Neuronal stem cell (in vitro differentiated cells): Measurements from ENCODE around the gene CDCP2.

ENCODE experiments used
- DNase-seq: peaks from one replicate; pipeline ENCODE4 v3.0.0-alpha.2; 2013; ENCODE audit warnings: low spot score
- H2AFZ ChIP-seq: one replicate; pipeline ENCODE4 v1.6.1; 2013; ENCODE audit warnings: mild to moderate bottlenecking, low read length, inconsistent platforms
- H2AK5ac ChIP-seq: 2 replicates; pipeline ENCODE4 v1.6.1; 2013; ENCODE audit warnings: low read depth, mild to moderate bottlenecking, inconsistent platforms, low read length, moderate library complexity, mixed read lengths
- H2BK120ac ChIP-seq: 2 replicates; pipeline ENCODE4 v1.6.1; 2013; ENCODE audit warnings: low read depth, mild to moderate bottlenecking, inconsistent platforms, low read length, moderate library complexity, mixed read lengths
- H2BK12ac ChIP-seq: one replicate; pipeline ENCODE4 v1.6.1; 2013; ENCODE audit warnings: low read length, inconsistent platforms
- H2BK15ac ChIP-seq: 2 replicates; pipeline ENCODE4 v1.6.1; 2013; ENCODE audit warnings: mild to moderate bottlenecking, low read length, inconsistent platforms, mixed read lengths
- H2BK5ac ChIP-seq: one replicate; pipeline ENCODE4 v1.6.1; 2013; ENCODE audit warnings: inconsistent platforms, mild to moderate bottlenecking, low read length, moderate library complexity
- H3K14ac ChIP-seq: one replicate; pipeline ENCODE4 v1.6.1; 2013; ENCODE audit warnings: low read length, inconsistent platforms
- H3K18ac ChIP-seq: 2 replicates; pipeline ENCODE4 v1.6.1; 2013; ENCODE audit warnings: low read length, inconsistent platforms
- H3K23ac ChIP-seq: 2 replicates; pipeline ENCODE4 v1.6.1; 2013; ENCODE audit warnings: low read depth, mild to moderate bottlenecking, mixed read lengths, low read length, inconsistent platforms; ENCODE audit not compliant: poor library complexity
- H3K27ac ChIP-seq: replicated peaks from 3 replicates; pipeline ENCODE4 v1.5.1; 2013; ENCODE audit warnings: low read length, inconsistent platforms
- H3K27me3 ChIP-seq, 3 experiments: 2 replicates each; pipeline ENCODE4 v1.6.1; 2013; ENCODE audit warnings: low read length in 3 of 3, mild to moderate bottlenecking in 2 of 3, inconsistent platforms in 1 of 3, low read depth in 1 of 3, mixed read lengths in 1 of 3, moderate library complexity in 1 of 3; ENCODE audit not compliant: control insufficient read depth in 3 of 3, insufficient read depth in 3 of 3
- H3K36me3 ChIP-seq, 2 donors: replicated peaks in 1 of 2; 2 replicates each; pipeline ENCODE4 v1.6.1; 2013; ENCODE audit warnings: low read length in 2 of 2; ENCODE audit not compliant: control insufficient read depth in 2 of 2, insufficient read depth in 2 of 2
- H3K4ac ChIP-seq: 2 replicates; pipeline ENCODE4 v1.6.1; 2013; ENCODE audit warnings: inconsistent platforms, mild to moderate bottlenecking, low read length, moderate library complexity
- H3K4me1 ChIP-seq, 2 donors: 1 replicate in 1 of 2; 2 replicates in 1 of 2; pipeline ENCODE4 v1.6.1; 2013; ENCODE audit warnings: low read length in 2 of 2, low read depth in 1 of 2; ENCODE audit not compliant: control insufficient read depth in 2 of 2, insufficient read depth in 1 of 2
- H3K4me2 ChIP-seq: one replicate; pipeline ENCODE4 v1.6.1; 2013; ENCODE audit warnings: mild to moderate bottlenecking, low read length, inconsistent platforms; ENCODE audit not compliant: insufficient read depth, poor library complexity, severe bottlenecking
- H3K4me3 ChIP-seq, 2 donors: 2 replicates each; pipeline ENCODE4 v1.5.1; 2013; ENCODE audit warnings: low read length in 2 of 2, mild to moderate bottlenecking in 2 of 2, inconsistent platforms in 1 of 2, moderate library complexity in 1 of 2
- H3K79me1 ChIP-seq: one replicate; pipeline ENCODE4 v1.6.1; 2013; ENCODE audit warnings: low read depth, mild to moderate bottlenecking, inconsistent platforms, low read length, moderate library complexity
- H3K9ac ChIP-seq: one replicate; pipeline ENCODE4 v1.6.1; 2013; ENCODE audit warnings: mild to moderate bottlenecking, low read depth, low read length, inconsistent platforms; ENCODE audit not compliant: poor library complexity
- H3K9me3 ChIP-seq, 2 donors: replicated peaks in 1 of 2; 2 replicates each; pipeline versions ENCODE3 to v1.6.1; 2013; ENCODE audit warnings: low read length in 2 of 2, mild to moderate bottlenecking in 2 of 2, inconsistent platforms in 1 of 2, low read depth in 1 of 2, mixed read lengths in 1 of 2, moderate library complexity in 1 of 2; ENCODE audit not compliant: control insufficient read depth in 2 of 2, insufficient read depth in 1 of 2
- H4K8ac ChIP-seq: one replicate; pipeline ENCODE4 v1.6.1; 2013; ENCODE audit warnings: low read depth, mild to moderate bottlenecking, inconsistent platforms, low read length, moderate library complexity
- H4K91ac ChIP-seq: one replicate; pipeline ENCODE4 v1.6.1; 2013; ENCODE audit warnings: low read length, low read depth, mild to moderate bottlenecking, inconsistent platforms; ENCODE audit not compliant: poor library complexity
- WGBS, 2 donors: extraction: QIAGEN DNeasy Blood & Tissue Kit; methylation state at CpG; one replicate each; pipeline ENCODE4 v1.1.7; 2013; ENCODE audit warnings: missing lambda C conversion rate in 2 of 2, mixed read lengths in 1 of 2; ENCODE audit not compliant: insufficient read length in 2 of 2, insufficient replicate concordance in 1 of 2; ENCODE audit errors: extremely low coverage in 2 of 2; 5-methylcytosine and 5-hydroxymethylcytosine counted together

CDCP2 gene

DNA sequence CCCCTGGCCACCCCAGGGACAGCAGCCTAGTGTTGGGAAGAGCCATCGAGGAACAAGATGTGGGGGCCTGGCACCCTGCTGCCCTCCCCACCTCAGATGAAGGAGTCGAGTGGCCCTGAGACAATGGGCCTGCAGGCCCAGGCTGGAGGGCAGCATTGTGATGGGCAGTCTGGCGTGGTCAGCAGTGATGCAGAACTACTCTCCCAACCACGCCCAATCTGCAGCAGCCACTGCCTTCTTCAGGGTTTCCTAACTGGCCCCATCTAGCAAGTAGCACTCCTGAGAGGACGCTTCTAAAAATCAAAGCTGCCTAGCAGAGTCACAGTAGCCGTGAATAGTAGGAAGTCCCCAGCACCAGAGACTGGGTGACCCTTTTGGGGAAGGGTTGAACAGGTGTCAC, 18.5 kb downstream of the CDCP2 start:
- peak overlapping the region; percentile 58 for H3K14ac ChIP-seq
- no peak overlapping the region for H4K91ac ChIP-seq
- H3K4ac ChIP-seq, result no peak overlapping the region
- H2BK5ac ChIP-seq, result no peak overlapping the region
- H3K9ac ChIP-seq, result no peak overlapping the region
- H3K27ac ChIP-seq, result no peak overlapping the region
- H3K4me1 ChIP-seq, result peaks cover 24 to 27% of the 10 kb centered on the region in 2 donors
- H2BK12ac ChIP-seq, result peak overlapping the region; percentile 48
- H3K9me3 ChIP-seq, result peaks cover 0 to 2% of the 10 kb centered on the region in 2 donors
- no peak overlapping the region for H4K8ac ChIP-seq
- no peak overlapping the region for H2AFZ ChIP-seq
- H2BK15ac ChIP-seq, result peak overlapping the region; percentile 81
- no peak overlapping the region for H3K4me3 ChIP-seq
- H3K27me3 ChIP-seq, result peaks cover 0 to 10% (median 0%) of the 10 kb centered on the region in 3 experiments
- H2AK5ac ChIP-seq, result peak overlapping the region; percentile 88
- H3K18ac ChIP-seq, result peak overlapping the region; percentile 86
- no peak overlapping the region for H3K23ac ChIP-seq
- H3K36me3 ChIP-seq, result no peaks in the 10 kb centered on the region
- no CpG with 5 or more reads among the region's 6 CpGs for WGBS, 2 donors
- peak overlapping the region; percentile 4 for H2BK120ac ChIP-seq
- no peak for DNase-seq
- no peaks in the 10 kb centered on the region for H3K79me1 ChIP-seq
- H3K4me2 ChIP-seq, result no peak overlapping the region

DNA sequence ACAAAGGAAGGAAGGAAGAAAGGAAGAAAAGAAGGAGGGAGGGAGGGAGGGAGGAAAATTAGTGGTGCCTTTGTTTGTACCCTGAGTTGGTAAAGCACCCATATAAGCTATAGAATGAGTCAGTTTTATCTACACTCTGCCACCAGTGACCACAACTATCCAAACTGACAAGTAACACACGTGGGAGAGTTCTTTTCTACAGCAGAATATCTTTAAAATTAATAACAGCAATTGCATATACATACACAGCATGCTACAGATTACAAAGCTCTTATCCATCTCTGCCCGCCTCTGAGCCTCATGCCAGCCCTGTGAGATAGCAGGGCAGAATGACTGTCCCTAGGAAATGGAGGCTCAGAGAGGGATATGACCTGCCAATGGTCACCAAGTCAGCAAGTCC, 20.3 kb downstream of the CDCP2 start:
- DNase-seq, result no peak
- H3K36me3 ChIP-seq, result no peaks in the 10 kb centered on the region
- H2AFZ ChIP-seq, result no peak overlapping the region
- H2BK12ac ChIP-seq, result no peak overlapping the region
- no peak overlapping the region for H3K4me3 ChIP-seq
- H3K14ac ChIP-seq, result no peak overlapping the region
- peaks cover 0 to 22% (median 0%) of the 10 kb centered on the region in 3 experiments for H3K27me3 ChIP-seq
- H3K79me1 ChIP-seq, result no peaks in the 10 kb centered on the region
- H4K91ac ChIP-seq, result no peak overlapping the region
- H3K9ac ChIP-seq, result no peak overlapping the region
- no peak overlapping the region for H2BK5ac ChIP-seq
- H2BK120ac ChIP-seq, result no peak overlapping the region
- peaks cover 21 to 25% of the 10 kb centered on the region in 2 donors for H3K4me1 ChIP-seq
- H3K4ac ChIP-seq, result no peak overlapping the region
- WGBS, 2 donors, result no CpG with 5 or more reads among the region's 2 CpGs
- peak overlapping the region; percentile 82 for H2AK5ac ChIP-seq
- no peak overlapping the region for H3K18ac ChIP-seq
- H3K27ac ChIP-seq, result no peak overlapping the region
- H2BK15ac ChIP-seq, result peak overlapping the region; percentile 32
- no peak overlapping the region for H4K8ac ChIP-seq
- no peaks in the 10 kb centered on the region for H3K9me3 ChIP-seq
- H3K23ac ChIP-seq, result no peak overlapping the region
- H3K4me2 ChIP-seq, result no peak overlapping the region

DNA sequence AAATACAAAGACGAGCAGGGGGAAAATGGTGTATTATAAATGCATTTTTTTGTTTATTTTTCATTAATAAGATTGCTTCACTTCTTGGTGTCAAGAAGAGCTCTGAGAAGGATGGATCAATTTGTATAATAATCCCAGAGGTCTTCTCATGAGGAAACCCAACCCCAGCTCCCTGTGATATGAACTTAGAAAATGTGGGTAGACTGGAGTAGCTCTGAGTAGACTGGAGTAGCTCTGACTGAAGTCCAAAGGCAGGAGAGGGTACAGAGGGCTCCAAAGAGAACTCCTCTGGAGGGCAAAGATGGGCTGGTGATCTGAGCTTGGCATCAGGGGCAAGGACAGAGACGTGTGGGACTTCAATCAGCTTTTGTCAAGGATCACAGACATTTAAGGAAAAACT, 21.4 kb downstream of the CDCP2 start:
- H2AFZ ChIP-seq, result no peak overlapping the region
- H2BK120ac ChIP-seq, result no peak overlapping the region
- no peak overlapping the region for H3K14ac ChIP-seq
- no peak overlapping the region for H3K27ac ChIP-seq
- H3K4me2 ChIP-seq, result no peak overlapping the region
- no peak overlapping the region for H2BK15ac ChIP-seq
- H2AK5ac ChIP-seq, result peak overlapping the region; percentile 60
- H2BK12ac ChIP-seq, result no peak overlapping the region
- H3K9ac ChIP-seq, result no peak overlapping the region
- peak overlapping the region; percentile 72 for H3K4ac ChIP-seq
- no peak overlapping the region for H3K4me3 ChIP-seq
- DNase-seq, result no peak
- WGBS, 2 donors, result no CpG with 5 or more reads among the region's 2 CpGs
- H4K8ac ChIP-seq, result no peak overlapping the region
- H3K79me1 ChIP-seq, result no peaks in the 10 kb centered on the region
- H3K18ac ChIP-seq, result no peak overlapping the region
- H3K4me1 ChIP-seq, result peaks cover 14 to 16% of the 10 kb centered on the region in 2 donors
- H3K27me3 ChIP-seq, result peaks cover 0 to 26% (median 0%) of the 10 kb centered on the region in 3 experiments
- H2BK5ac ChIP-seq, result no peak overlapping the region
- no peak overlapping the region for H3K23ac ChIP-seq
- no peaks in the 10 kb centered on the region for H3K9me3 ChIP-seq
- H4K91ac ChIP-seq, result no peak overlapping the region
- H3K36me3 ChIP-seq, result no peaks in the 10 kb centered on the region

DNA sequence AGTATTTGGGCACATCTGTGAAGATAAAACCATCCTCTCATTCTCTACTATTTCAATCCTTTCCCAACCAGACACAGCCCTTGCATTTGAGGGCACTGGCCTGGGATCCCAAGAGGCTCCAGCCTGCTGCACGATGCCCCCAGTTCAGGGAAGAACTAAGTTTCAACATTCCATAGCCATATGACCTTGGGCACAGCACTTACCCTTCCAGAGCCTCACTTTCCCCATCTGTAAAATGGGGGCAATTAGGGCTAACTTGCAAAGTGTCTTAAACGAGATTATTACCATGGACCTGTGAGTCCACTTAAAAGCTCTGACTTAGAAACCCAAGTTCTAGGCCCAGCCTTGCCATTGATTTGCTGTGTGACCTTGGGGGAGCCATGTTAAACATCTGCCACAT, 22.9 kb downstream of the CDCP2 start:
- Histone ChIP-seq H3K23ac (no peak overlapping the region), H2AFZ (no peak overlapping the region), H2BK12ac (no peak overlapping the region), H3K79me1 (no peaks in the 10 kb centered on the region), H3K9ac (no peak overlapping the region), H2BK15ac (no peak overlapping the region), H2AK5ac (no peak overlapping the region), H2BK5ac (no peak overlapping the region), H3K4me1 (peaks cover 0 to 2% of the 10 kb centered on the region in 2 donors), H3K4me2 (no peak overlapping the region), H3K9me3 (no peaks in the 10 kb centered on the region), H2BK120ac (no peak overlapping the region), H3K36me3 (no peaks in the 10 kb centered on the region), H4K91ac (no peak overlapping the region), H3K14ac (no peak overlapping the region), H4K8ac (no peak overlapping the region), H3K27ac (no peak overlapping the region), H3K18ac (no peak overlapping the region), H3K27me3 (peaks cover 0 to 28% (median 0%) of the 10 kb centered on the region in 3 experiments), H3K4ac (no peak overlapping the region), H3K4me3 (no peak overlapping the region)
- no CpG with 5 or more reads among the region's 2 CpGs for WGBS, 2 donors
- no peak for DNase-seq
